Osteoblast (primary cell): ENCODE measurements around the gene ATG9B. TPM values are rescaled to one million over a fixed set of nuclear protein-coding genes. Genes with fewer than 3 reads are reported as not detected.
A peak's percentile ranks its signal among the peaks of the same experiment; 100 is the strongest.

Source experiments
- DNase-seq: peaks from one replicate; pipeline ENCODE4 v3.0.0; 2011; ENCODE audit warnings: low spot score, mixed read lengths; ENCODE audit not compliant: insufficient read length; ENCODE audit errors: missing footprints
- H2AFZ ChIP-seq: 2 replicates; pipeline ENCODE4 v1.6.0; 2011; ENCODE audit warnings: mild to moderate bottlenecking, low read length
- H3K27ac ChIP-seq: 2 replicates; pipeline ENCODE4 v1.5.1; 2011; ENCODE audit warnings: mild to moderate bottlenecking, low read depth, low read length, moderate library complexity
- H3K27me3 ChIP-seq: 2 replicates; pipeline ENCODE4 v1.6.0; 2012; ENCODE audit warnings: mild to moderate bottlenecking, control low read depth, inconsistent platforms, low read length, moderate library complexity; ENCODE audit not compliant: insufficient read depth
- H3K36me3 ChIP-seq: 2 replicates; pipeline ENCODE4 v1.5.1; 2011; ENCODE audit warnings: mild to moderate bottlenecking, low read length, control low read depth, moderate library complexity; ENCODE audit not compliant: insufficient read depth
- H3K4me1 ChIP-seq: 2 replicates; pipeline ENCODE4 v1.5.1; 2011; ENCODE audit warnings: mild to moderate bottlenecking, low read length, control low read depth, moderate library complexity; ENCODE audit not compliant: insufficient read depth
- H3K4me2 ChIP-seq: 2 replicates; pipeline ENCODE4 v1.6.0; 2011; ENCODE audit warnings: mild to moderate bottlenecking, low read length; ENCODE audit not compliant: insufficient read depth
- H3K4me3 ChIP-seq: fragments of 200-600 bp; sonication (generic); 3 replicates; pipeline ENCODE4 v1.5.1; 2012; ENCODE audit warnings: mild to moderate bottlenecking, low read length, inconsistent platforms; ENCODE audit not compliant: insufficient read depth
- H3K79me2 ChIP-seq: 2 replicates; pipeline ENCODE4 v1.6.0; 2012; ENCODE audit warnings: mild to moderate bottlenecking, low read length, control low read depth, inconsistent platforms; ENCODE audit not compliant: insufficient read depth
- H3K9me3 ChIP-seq: 2 replicates; pipeline ENCODE4 v1.5.1; 2011; ENCODE audit warnings: low read depth, low read length, control low read depth
- H4K20me1 ChIP-seq: 2 replicates; pipeline ENCODE4 v1.6.0; 2012; ENCODE audit warnings: mild to moderate bottlenecking, low read length, control low read depth; ENCODE audit not compliant: insufficient read depth
- CTCF ChIP-seq: IDR thresholded peaks from 2 replicates; pipeline ENCODE4 v1.5.1; 2011; ENCODE audit warnings: mild to moderate bottlenecking, low read depth, low read length, moderate library complexity; ENCODE audit errors: extremely low read depth
- total RNA-seq: library from RNA; depleted of rRNA; stranded (reverse); fragments of >200 nt; gene quantifications from 2 replicates; pipeline ENCODE4 v1.2.3, GENCODE V29; 2012

ATG9B gene
- total RNA-seq, 1 donor = not detected

- Histone ChIP-seq H3K4me2 (no peak overlapping the region), H3K79me2 (no peaks in the 10 kb centered on the region), H3K4me3 (no peak overlapping the region), H3K36me3 (no peaks in the 10 kb centered on the region), H2AFZ (no peak overlapping the region), H3K27ac (no peak overlapping the region), H3K27me3 (no peaks in the 10 kb centered on the region), H3K9me3 (no peaks in the 10 kb centered on the region), H4K20me1 (no peaks in the 10 kb centered on the region), H3K4me1 (no peaks in the 10 kb centered on the region)
- no peak for TF ChIP-seq CTCF
- DNase-seq = no peak
Measured at GRCh38 chr7:150999497-151000230, 24.6 kb downstream of the ATG9B start.

GRCh38 chr7:150999001-150999400, 25.3 kb downstream of the ATG9B start:
- H3K9me3 ChIP-seq = no peaks in the 10 kb centered on the region
- no peak overlapping the region for H2AFZ ChIP-seq
- H4K20me1 ChIP-seq = no peaks in the 10 kb centered on the region
- DNase-seq = no peak
- no peaks in the 10 kb centered on the region for H3K79me2 ChIP-seq
- H3K4me3 ChIP-seq = no peak overlapping the region
- no peak overlapping the region for H3K4me2 ChIP-seq
- H3K36me3 ChIP-seq = no peaks in the 10 kb centered on the region
- H3K27ac ChIP-seq = no peak overlapping the region
- TF ChIP-seq CTCF = no peak
- H3K27me3 ChIP-seq = no peaks in the 10 kb centered on the region
- no peaks in the 10 kb centered on the region for H3K4me1 ChIP-seq

- Histone ChIP-seq H3K4me2 (no peak overlapping the region), H3K27me3 (no peaks in the 10 kb centered on the region), H3K79me2 (no peaks in the 10 kb centered on the region), H4K20me1 (no peaks in the 10 kb centered on the region), H2AFZ (no peak overlapping the region), H3K36me3 (no peaks in the 10 kb centered on the region), H3K27ac (no peak overlapping the region), H3K9me3 (no peaks in the 10 kb centered on the region), H3K4me3 (no peak overlapping the region), H3K4me1 (no peaks in the 10 kb centered on the region)
- TF ChIP-seq CTCF = no peak
- peak; percentile 59 for DNase-seq
Measured at GRCh38 chr7:150998341-150998740, 26.0 kb downstream of the ATG9B start.

DNA sequence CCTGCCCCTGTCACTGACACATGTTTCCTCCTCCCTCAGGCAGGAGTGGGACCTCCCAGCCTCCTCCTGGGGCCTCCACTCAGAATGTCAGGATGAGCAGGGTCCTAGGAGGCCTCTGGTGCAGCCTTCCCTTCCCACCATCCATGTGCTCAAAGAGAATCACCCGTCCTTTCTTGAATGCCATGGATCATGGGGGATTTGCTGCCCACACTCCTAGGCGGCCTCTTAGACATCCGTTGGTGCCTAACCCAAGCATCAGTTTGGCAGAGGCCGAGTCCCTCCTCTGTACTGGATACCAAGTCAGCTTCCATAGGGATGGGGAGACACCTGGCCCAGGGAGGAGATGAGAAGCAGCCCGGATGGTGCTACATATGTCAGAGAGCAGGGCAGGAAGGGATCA, 26.5 kb downstream of the ATG9B start:
- Histone ChIP-seq H3K27me3 (no peaks in the 10 kb centered on the region), H3K4me1 (no peaks in the 10 kb centered on the region), H3K4me2 (no peak overlapping the region), H2AFZ (no peak overlapping the region), H3K36me3 (no peaks in the 10 kb centered on the region), H4K20me1 (no peaks in the 10 kb centered on the region), H3K9me3 (no peaks in the 10 kb centered on the region), H3K79me2 (no peaks in the 10 kb centered on the region), H3K4me3 (no peak overlapping the region), H3K27ac (no peak overlapping the region)
- no peak for TF ChIP-seq CTCF
- DNase-seq = peak; percentile 61
